Measurements from ENCODE around the gene EHD4.

Gene EHD4

DNA sequence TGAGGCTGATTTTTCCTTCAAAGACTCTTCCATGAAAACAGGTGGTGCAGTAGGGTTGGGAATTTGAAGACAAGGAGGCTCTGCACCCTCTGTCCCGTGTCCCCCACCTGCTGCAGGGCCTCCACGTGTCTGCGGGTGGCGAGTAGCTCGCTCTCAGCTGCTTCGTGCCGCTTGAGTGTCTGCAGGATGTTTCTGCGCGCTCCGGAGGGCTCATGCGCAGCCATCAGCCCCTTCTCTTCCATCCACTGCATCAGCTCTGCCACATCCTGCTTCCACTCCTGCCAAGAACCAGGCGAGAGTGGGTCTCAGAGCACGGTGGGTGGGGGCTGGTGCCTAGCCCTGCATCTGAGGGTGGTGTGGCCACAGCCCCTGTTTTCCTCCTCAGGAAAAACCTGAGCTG, 96.3 kb downstream of the EHD4 start:
- FAIRE-seq, result no peak

DNA sequence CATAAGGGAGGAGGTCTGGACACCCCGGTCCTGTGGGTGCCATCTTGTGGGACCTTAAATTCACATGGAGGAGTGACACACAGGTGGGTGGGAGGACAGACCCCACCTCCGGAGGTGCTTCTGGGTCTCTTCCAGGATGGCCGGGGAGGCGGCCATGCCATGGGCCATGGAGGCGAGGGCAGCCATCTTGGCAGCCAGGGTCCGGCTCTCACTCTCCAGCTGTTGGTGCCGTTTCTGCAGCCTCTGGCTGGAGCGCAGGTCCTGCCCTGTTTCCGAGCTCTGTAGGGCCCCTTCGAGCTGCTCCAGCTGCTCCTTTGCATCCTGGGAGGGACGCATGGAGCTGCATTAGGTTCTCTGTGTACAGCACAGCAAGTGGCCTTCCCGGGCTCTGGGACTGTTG, 97.6 kb downstream of the EHD4 start:
- FAIRE-seq, result no peak

DNA sequence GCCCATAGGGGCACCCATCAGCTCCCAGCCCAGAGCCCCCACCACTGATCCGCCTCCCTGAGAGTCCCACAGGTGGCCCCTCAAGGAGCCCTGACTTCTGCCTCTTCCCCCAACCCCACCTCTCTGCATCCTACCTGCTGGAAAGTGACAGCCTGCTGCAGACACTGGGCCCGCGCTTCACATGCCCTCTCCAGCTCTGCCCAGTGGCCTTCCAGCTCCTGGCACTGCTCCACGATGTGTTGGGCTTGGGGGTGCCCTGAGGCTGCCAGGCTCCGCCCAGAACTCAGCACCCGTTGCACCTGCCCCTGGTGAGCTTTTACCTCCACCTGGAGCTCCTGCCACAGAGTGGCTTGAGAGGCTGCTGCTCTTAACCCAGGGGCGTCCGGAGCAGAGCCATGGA, 98.6 kb downstream of the EHD4 start:
- FAIRE-seq, result no peak

DNA sequence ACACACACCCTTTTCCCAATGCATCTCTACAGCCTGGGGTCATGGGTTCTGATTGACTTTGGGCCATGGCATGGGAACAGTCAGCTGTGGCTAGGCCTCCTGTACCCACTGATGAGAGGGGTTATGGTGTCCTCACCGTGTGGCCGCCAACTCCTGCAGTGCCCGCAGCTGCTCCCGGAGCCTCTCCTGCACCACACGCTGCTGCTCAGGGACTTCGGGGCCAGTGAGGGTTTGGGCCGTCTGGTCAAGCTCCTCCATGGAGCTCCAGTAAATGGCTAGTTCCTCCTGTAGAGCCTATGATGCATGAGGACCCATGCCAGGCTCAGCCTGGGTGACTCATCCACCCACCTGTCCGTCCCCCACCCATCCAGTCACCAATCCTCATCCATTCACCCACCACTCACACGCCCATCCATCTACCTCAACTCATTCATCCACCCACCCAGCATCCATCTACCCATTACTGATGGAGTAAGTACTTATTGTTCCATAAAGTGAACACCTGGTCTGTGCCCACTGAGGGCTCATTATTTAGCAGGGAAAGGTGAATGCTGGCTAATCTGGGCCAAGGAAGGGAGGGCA, 100.1 kb downstream of the EHD4 start:
- FAIRE-seq, result no peak

DNA sequence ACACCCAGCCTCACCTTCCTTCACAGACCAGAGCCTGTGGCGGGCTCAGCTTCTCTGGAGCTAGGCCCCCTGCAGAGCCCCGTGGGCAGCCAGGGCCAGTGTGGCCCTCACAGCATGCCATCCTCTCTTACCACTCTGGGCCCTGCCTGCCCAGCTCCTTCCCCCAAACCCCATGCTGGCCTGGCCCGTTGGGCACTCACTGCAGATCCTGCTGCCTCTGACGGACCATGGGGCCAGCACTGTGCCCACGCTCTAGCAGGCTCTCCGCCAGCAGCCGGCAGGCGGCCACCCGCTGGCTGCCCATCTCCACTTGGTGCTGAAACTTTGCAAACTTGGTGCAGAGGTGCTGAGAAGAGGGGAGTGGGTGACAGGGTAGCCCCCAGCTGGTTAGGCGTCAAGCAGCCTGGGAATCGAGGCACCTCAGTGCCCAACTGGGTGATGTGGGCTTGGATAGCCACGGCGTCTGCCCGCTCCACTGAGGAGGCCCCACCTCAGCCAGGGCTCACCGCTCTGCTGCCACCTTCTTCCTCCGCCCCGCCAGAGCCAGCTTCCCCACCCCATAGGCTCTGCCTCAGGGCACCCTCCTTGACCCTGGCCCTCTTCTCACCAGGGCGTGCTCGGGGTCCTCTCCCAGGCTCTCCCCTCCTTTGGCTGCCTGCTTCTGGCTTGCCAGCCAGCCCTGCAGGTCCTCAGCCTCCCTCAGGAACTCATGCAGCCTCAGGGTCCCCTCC, 101.0 kb downstream of the EHD4 start:
- FAIRE-seq, result no peak

DNA sequence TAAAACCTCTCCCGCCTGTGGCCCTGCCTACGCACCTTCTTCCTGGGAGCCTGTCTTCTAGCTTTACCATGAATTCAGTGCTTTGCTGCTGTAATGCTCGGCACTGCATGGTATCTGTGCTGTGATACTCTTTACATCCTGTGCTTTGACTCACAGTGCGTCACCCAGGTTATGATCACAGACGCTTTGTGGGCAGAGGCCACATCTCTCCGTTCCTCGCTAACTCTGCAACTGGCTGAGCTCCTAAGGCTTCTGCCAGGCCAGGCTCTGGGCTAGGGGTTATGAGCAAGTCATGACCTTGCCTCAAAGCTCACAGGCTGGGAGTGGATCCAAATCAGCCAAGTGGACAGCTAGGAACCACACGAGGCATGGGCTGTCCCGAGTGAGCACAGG, 101.7 kb downstream of the EHD4 start:
- no peak for FAIRE-seq

DNA sequence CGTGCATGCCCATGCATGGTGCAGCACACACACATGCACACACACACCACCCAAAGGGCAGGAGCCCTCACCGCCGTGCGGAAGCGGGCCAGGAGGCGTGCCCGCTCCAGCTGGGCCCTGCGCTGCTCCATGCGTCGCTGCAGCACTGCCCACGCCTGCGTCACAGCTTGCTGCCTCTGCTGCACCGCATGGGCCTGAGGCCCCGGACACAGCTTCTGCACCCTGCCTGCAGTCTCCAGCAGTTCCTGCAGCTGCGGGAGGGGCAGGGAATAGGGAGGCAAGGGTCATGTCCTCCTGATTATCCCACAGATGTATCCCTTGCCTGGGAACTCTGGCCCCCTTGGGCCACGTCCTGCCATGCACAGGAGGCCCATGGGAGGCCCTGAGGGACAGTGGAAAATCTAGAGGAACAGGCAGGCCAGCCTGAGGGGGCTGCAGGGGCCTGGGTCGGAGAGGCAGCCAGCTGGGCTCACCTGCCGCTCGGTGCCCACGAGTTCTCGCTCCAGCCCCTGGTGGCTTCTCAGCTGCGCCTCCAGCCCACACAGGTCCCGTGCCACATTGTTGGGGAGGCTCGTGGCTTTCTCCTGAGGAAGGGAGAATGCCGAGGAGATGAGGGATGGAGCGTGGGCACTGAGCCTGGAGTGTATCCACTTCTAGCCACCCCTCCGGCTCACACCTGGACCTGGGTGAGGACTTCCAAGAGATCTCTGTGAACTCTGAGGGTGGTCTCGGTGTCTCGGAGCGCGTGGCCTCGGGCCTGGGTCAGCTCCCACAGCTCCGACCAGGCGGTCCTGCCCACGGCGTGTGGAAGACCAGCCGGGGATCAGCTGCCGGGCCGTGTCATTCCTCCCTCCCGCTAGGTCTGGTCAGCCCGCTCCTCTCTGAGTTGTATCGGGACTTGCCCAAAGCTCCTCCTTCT, 102.3 kb downstream of the EHD4 start:
- FAIRE-seq, result no peak

DNA sequence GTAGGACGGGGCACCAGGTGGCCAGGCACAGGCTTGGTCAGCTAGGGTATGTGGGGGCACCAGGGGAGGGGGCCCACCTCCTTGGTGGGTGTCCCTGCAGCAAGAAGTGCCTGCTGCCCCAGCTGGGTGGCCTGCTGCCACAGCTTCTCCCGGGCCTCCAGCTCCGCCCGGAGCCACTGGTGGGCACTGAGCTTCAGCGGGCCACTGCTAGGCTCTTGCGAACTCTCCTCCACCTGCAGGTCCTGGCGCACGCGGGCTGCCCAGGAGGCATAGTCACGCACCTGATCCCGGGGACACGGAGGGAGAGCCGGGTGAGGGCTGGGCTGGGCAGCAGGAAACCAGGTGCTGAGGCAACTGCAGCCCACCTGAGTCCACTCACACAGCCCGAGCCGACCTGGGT, 104.0 kb downstream of the EHD4 start:
- no peak for FAIRE-seq

DNA sequence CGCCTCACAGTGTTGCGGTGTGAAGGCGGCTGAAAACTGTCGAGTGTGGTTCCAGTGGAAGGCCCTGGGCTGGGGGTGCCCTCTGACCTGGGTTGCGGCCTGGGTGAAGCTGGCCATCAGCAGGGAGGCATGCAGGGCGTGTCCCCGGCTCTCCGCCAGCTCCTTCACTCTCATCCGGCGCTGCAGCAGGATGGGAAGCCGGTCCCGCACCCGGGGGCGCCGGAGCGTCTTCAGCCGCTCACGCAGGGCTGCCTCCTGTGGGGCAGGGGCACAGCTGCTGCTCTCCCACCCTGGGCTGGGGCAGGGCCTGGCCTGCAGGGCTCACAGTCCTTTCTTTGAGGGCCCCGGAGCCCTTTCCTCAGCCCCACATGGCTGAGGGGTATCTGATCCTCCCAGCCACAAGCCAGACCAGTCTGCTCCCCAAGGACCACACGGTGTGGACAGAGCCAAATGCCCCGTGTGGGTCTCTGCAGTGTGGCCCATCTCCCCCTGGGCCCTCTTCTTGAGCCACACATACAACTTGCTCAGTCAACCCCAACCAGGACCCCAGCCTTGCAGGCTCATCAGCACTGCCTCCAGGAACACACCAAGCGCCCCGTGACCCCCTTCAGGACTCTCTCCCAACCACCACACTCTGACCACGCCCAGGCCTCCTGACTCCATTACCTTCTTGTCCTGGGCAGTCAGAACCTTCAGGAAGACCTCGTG, 105.3 kb downstream of the EHD4 start:
- FAIRE-seq, result no peak

DNA sequence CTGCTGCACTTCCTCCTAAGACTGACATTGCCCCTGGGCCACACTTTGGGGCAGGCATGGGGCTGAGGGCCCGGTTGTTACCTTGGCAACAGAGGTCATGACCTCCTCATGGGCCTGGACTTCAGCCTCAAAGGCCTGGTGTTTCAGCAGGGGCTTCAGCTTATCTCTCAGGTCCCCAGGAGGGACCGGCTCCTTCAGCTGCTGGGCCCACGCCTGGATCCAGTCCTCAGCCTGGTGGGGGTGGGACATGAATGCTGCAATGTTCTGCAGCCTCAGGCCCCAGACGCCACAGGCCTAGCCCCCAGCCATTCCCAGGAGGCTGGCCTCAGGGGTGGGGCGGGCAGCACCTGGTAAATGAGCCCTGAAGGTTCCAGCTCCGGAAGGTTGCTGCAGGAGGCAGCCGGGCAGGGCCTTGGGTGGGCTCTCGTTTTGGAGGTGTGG, 106.1 kb downstream of the EHD4 start:
- no peak for FAIRE-seq

DNA sequence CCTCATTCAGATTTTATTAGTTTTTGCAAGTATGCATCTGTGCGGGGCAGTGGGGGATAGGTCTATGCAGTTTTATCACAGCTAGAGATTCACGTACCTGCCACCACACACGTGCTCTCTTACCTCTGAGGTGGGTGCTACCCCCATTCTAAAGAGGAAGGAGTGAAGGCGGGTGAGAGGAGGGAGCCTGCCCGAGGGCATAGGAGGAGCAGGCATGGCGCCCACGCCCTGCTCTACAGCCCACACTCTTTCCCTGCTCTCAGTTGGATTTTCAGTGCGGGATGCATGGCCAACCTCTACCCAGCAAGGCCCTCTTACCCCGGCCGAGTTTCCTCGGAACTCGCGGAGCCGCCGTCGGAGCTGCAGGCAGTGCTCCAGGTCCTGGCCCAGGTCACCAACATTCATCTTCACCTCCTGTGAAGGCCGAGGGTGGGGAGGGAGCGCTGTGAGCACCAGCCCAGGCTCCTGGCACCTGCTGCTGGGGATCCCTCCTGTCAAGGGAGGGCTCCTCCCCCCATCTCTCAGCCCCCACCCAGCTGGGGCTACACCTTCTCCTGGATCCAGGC, 106.8 kb downstream of the EHD4 start:
- no peak for FAIRE-seq

DNA sequence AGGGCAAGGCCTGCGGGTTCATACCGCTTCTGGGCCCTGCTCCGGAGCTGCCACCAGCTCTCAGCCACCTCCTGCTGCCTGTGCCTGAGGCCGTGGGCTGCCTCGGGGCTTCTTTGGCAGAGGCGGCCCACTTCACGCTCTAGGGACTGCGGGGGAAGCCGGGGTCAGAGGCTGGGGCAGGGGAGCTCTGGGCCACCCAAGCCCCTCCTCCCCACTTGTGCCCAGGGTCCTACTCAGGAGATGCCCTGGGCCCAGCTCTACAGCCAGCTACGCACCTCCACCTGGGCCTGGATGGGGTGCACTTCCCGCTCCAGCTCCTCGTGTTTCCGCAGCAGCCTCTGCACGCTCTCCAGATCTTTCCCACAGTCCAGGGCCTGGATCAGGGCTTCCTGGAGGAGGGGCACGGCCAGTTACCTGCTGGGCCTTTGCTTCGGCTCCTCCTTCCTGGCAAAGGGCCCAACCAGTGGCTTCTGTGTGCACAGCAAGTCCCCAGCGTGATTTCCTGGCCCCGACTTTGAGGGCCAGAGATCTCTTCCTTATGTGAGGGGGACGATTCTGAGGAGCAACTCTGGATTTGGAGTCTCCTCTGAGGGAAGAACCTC, 109.7 kb downstream of the EHD4 start:
- no peak for FAIRE-seq

DNA sequence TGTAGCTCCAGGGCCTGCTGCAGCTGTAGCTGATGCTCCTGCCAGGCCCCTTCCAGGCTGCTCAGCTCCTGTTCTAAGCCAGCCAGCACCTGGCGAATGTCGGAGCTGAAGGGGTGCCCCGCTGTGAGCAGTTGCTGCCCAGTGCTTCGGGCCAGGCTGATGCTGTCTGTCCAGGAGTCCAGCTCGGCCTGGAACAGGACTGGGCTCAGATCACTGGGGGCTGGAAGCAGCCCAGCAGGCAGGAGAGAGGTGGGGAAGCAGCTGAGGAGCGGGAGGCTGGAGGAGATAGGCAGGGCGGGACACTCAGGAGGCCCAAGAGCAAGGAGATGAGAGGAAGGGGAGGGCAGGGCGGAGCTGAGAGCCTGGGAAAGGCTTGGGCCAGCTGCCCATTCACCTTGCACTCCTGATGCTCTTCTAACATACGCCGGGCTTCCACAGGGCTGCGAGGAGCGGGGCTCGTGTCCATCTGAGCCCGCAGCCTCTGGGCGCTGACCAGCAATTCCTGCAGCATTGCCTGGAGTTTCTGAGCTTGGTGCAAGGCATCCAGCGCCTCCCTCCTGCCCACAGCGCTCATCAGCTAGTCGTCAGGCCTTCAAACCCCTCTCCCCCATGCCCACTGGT, 110.5 kb downstream of the EHD4 start:
- FAIRE-seq, result no peak

DNA sequence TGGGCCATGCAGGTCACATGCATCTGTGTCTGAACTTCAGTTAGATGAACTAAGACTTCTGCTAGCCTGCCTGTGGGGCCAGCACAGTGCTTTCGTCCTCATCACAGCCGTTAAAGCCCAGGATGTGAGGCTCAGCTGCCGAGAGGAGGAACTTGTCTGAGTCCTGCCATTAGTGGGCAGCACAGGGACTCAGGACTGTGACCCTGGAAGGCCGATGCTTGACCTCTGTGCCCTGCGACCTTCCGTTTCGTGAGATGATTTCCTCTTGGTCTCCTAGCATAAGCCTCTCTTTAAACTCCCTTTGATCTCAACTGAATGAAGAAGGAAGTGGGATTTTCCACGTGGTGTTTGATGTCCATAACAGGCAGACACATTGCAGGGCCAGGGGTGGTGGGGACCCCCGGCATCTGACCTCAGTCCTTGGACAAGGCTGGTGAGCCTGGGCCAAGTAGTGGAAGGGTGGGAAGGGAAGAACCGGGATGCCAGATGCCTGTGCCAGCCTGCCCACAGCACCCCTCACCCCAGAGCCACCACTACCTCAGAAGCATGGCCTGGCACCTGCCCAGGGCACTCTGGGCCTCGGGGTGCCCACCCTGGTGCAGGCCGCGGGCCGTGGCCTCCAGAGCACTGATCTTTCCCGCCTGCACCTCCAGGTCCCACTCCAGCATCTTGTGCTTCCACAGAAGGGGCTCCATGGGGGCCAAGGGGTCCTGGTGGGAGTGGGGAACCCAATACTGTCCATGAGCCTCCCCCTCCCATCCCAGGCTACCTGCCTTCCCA, 112.1 kb downstream of the EHD4 start:
- FAIRE-seq, result no peak

DNA sequence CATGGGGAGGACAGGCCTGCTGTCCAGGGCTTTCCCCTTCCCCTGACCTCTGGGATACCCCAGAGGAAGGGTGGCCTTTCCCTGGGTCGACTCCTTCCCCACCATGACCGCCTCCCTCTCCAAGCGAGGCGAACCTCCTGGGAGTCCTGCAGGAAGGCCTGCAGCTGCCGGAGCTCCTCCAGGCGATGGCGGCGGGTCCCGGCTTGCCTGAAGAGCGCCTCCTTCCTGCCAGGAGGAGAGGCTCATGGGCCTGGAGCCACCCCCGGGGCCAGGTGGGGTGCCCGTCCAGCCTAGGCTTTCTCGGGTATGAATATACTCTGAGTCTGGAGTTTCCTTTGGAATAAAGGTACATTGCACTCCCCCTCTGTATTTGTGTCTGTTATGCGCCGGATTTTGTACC, 113.6 kb downstream of the EHD4 start:
- no peak for FAIRE-seq

DNA sequence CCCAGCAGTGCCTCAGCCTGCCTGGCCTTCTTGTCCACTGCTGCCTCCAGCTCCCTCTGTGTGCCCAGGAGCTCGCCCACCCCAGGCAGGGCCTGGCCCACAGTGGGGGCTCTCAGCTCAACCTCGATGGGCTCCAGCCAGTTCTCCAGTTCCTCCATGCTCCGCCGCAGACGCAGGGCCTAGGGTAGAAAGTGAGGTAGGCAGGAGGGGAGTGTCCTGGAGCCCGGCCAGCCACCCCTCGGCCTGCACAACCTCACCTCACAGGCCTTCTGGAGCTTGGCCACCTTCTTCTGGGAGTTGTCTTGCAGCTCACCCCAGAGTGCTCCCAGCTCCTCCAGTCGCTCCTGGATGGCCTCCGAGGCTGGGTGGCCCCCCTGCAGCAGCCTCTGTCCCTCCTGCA, 115.0 kb downstream of the EHD4 start:
- FAIRE-seq, result no peak

DNA sequence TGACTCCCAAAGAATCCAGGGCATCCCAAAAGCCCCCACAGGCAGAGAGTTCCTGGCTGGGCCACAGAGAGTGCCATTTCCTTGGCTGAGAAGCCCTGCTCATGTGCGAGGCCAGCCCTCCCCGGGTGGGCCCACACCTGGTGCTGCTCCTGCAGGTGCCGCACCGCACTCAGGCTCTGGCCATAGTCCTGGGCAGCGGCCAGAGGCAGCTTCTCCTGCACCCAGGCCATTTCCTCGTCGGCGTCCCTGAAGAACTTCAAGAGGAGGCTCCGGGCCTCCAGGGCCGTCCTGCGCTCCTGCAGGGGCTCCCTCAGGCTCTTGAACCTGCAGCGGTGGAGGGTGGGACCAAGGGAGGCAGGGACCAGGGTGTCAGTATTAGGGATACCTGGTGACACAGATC, 115.6 kb downstream of the EHD4 start:
- no peak for FAIRE-seq

DNA sequence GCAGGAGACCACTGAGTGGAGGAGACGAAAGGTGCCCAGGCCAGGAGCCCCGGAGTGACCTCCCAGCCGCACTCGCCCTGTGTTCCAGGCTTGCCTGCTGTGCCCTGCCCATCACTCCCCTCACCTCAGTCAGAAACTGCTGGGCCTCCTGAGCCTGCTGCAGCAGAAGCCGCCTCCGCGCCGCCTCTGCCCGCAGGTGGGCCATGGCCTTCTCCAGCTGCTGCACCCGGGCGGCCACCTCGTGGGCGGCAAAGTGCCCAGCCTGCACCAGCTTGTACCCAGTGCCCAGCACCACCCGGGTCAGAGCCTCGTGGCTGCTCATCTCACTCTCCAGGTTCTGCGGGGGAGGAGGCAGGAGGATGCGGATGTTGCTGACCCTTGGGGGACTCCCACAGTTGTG, 116.1 kb downstream of the EHD4 start:
- no peak for FAIRE-seq

DNA sequence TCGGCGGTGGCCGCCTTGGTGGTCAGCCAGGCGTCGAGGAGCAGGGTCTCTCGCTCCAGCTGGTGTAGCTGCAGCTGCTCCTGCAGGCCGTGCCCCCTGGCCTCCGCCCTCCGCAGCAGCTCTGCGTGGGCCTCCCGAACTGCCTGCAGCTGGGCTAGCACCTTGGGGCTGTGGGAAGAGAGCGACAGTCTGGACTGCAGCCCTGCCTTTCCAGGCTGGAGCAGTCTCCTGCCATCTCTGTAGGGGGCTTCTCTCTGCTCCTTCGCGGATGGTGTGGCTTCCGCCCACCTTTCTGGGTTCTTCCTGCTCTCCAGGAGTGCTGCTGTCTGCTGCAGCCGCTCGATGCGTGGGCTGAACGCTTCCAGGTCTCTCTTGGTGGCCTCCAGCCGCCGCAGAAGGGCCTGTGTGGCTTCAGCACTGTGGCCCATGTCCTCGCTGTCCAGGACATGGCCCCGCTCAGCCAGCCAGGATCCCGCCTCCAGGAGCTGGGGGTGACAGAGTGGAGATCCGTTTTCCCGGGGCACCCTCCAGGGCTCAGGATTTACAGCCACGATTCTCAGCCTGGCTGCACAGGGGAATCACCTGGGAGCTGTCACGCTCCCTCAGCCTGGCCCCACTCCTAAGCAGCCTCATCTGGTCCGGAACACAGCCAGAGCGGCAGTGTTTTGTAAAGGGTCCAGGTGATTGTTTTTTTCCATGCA, 116.9 kb downstream of the EHD4 start:
- FAIRE-seq, result no peak

DNA sequence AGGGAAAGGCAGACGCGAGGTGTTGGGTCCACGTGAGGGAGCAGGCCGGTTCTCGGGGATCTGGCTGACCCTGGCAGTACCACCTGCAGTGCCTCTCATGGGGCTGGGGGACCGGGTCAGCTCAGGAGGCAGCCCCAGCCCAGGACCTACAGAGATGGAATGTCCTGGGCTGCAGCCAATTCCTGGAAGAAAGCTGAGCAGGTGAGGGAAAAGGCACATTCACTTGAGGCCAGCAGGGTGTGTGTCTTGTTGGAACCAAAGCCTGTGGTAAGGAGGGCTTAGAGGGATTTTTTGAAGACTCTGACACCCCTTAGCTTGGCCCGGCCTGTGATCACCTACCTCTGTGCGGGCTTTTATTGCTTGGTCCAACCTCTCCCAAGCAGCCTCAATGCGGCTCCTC, 117.9 kb downstream of the EHD4 start:
- no peak for FAIRE-seq

DNA sequence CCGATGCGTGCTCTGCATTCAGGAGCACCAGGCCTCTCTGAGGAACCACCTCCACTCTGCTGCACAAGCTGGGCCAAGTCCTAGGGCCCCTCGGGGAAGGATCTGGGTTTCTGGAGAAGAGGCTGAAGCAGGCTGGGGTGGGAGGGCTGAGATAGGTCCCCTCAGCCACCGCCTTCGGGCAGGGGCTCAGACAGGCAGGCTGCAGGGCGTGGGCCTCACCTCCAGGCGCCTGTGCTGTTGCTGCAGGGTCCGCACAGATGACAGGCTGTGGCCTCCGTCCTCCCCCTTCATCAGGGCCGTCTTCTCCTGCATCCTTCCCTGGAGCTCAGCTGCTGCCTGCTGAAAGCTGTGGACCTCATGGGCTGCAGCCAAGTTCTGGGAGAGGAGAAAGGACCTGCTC, 118.5 kb downstream of the EHD4 start:
- no peak for FAIRE-seq
